Measurements from ENCODE around the gene MGAT5. TPM values are rescaled to one million over a fixed set of nuclear protein-coding genes. Genes with fewer than 3 reads are reported as not detected.

The MGAT5 gene
- total RNA-seq, 1 donor from 2014 or later, result 32.5 TPM

DNA sequence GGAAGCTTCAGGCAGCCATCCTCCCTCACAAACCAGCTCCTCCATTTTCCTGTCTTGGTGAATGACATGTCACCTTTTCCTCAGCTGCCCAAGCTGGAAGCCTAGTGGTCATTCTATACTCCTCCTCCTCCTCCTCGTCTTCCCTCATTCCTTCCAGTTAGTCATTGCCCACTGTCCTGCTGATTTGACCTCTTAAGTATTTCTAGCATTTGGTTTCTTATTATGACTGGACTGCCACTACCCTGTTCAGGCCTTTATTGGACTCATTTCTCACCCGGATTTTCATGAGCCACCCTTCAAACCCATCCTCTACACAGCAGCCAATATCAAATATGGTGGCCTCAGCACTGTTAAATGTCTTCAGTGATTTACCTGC lies 21.9 kb upstream of the MGAT5 start:
- DNase-seq (ENCODE audit: low read depth), result no peak
- no peak overlapping the region for H3K4me3 ChIP-seq (ENCODE audit: low read depth, low read length)
- no peaks in the 10 kb centered on the region for H3K36me3 ChIP-seq (ENCODE audit: control insufficient read depth, insufficient read depth, low read length)

DNA sequence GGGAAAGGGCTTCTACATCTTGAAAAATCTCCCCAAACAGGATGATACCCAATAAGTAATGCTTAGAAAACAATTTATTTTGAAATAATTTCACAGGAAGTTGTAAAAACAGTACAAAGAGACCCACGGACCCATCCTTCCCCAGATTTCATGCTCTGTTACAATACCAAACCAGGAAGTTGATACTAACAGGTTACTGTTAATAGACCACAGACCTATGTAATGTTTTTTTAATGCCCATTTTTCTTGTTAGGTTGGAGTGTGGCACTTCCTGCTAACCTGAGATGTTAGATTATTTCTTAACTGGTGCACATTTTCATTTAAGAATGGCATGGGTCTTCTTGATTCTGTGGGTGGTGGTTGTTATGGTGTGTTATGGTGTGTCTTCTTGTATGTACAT lies 21.4 kb upstream of the MGAT5 start:
- no peaks in the 10 kb centered on the region for H3K36me3 ChIP-seq (ENCODE audit: control insufficient read depth, insufficient read depth, low read length)
- H3K4me3 ChIP-seq (ENCODE audit: low read depth, low read length), result no peak overlapping the region
- TF ChIP-seq, protein P1, sequence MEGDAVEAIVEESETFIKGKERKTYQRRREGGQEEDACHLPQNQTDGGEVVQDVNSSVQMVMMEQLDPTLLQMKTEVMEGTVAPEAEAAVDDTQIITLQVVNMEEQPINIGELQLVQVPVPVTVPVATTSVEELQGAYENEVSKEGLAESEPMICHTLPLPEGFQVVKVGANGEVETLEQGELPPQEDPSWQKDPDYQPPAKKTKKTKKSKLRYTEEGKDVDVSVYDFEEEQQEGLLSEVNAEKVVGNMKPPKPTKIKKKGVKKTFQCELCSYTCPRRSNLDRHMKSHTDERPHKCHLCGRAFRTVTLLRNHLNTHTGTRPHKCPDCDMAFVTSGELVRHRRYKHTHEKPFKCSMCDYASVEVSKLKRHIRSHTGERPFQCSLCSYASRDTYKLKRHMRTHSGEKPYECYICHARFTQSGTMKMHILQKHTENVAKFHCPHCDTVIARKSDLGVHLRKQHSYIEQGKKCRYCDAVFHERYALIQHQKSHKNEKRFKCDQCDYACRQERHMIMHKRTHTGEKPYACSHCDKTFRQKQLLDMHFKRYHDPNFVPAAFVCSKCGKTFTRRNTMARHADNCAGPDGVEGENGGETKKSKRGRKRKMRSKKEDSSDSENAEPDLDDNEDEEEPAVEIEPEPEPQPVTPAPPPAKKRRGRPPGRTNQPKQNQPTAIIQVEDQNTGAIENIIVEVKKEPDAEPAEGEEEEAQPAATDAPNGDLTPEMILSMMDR (IDR thresholded peaks at IDR 0.05; ENCODE audit: insufficient read depth, low read length, poor library complexity, severe bottlenecking), result no peak
- DNase-seq (ENCODE audit: low read depth), result no peak
- H3K27me3 ChIP-seq (ENCODE audit: control insufficient read depth, insufficient read depth, low read length), result no peaks in the 10 kb centered on the region

More for the DNA sequence above, 21.9 kb upstream of the MGAT5 start:
- no peaks in the 10 kb centered on the region for H3K27me3 ChIP-seq (ENCODE audit: control insufficient read depth, insufficient read depth, low read length)
- TF ChIP-seq, protein P1 (IDR thresholded peaks at IDR 0.05; ENCODE audit: insufficient read depth, low read length, poor library complexity, severe bottlenecking), result no peak

GRCh38 chr2:134232868-134233727 lies 20.8 kb upstream of the MGAT5 start:
- TF ChIP-seq, protein P1 (IDR thresholded peaks at IDR 0.05; ENCODE audit: insufficient read depth, low read length, poor library complexity, severe bottlenecking), result no peak
- Histone ChIP-seq H3K4me3 (ENCODE audit: low read depth, low read length) (no peak overlapping the region), H3K36me3 (ENCODE audit: control insufficient read depth, insufficient read depth, low read length) (no peaks in the 10 kb centered on the region), H3K27me3 (ENCODE audit: control insufficient read depth, insufficient read depth, low read length) (no peaks in the 10 kb centered on the region)
- no peak for DNase-seq (ENCODE audit: low read depth)

DNA sequence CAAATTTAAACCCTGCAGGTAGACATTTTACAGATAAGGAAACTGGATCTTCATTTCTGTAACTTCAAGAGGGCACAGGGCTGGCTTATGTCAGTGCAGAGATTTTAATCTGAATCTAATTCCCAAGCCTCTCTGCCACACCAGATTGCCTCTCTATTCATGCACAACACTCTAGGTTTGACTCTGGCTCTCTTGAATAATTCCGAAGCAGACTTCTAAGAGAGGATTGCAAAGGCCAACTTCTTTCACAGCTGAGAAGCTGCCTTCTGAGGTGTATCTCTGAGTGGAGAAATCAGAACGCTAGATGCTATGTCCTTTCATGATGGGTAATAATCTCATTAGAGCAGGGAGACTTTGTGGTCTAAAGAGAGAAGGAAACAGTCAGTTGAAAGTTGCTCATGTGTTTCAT lies 20.1 kb upstream of the MGAT5 start:
- TF ChIP-seq, protein P1 (IDR thresholded peaks at IDR 0.05; ENCODE audit: insufficient read depth, low read length, poor library complexity, severe bottlenecking), result no peak
- H3K27me3 ChIP-seq (ENCODE audit: control insufficient read depth, insufficient read depth, low read length), result no peaks in the 10 kb centered on the region

GRCh38 chr2:134234535-134234934 lies 19.3 kb upstream of the MGAT5 start:
- no peak overlapping the region for H3K4me3 ChIP-seq (ENCODE audit: low read depth, low read length)
- no peaks in the 10 kb centered on the region for H3K36me3 ChIP-seq (ENCODE audit: control insufficient read depth, insufficient read depth, low read length)
- TF ChIP-seq, protein P1 (IDR thresholded peaks at IDR 0.05; ENCODE audit: insufficient read depth, low read length, poor library complexity, severe bottlenecking), result no peak
- no peak for DNase-seq (ENCODE audit: low read depth)
- no peaks in the 10 kb centered on the region for H3K27me3 ChIP-seq (ENCODE audit: control insufficient read depth, insufficient read depth, low read length)

More for the DNA sequence above, 20.1 kb upstream of the MGAT5 start:
- Histone ChIP-seq H3K36me3 (ENCODE audit: control insufficient read depth, insufficient read depth, low read length) (no peaks in the 10 kb centered on the region), H3K4me3 (ENCODE audit: low read depth, low read length) (no peak overlapping the region)
- DNase-seq (ENCODE audit: low read depth), result no peak

Data from kidney epithelial cell (primary cell).